Measurements from ENCODE around the gene AHNAK2.
A peak's percentile ranks its signal among the peaks of the same experiment; 100 is the strongest.

The AHNAK2 gene

GRCh38 chr14:104983231-104983721 is 5.1 kb upstream of the AHNAK2 start:
- Mint-ChIP-seq H3K27ac (peak overlapping the region; percentile 1), H3K27me3 (peaks cover 11% of the 10 kb centered on the region), H3K36me3 (ENCODE audit: low read depth) (no peaks in the 10 kb centered on the region), H3K9me3 (no peaks in the 10 kb centered on the region), H3K4me1 (peaks cover 3% of the 10 kb centered on the region), H3K4me3 (no peak overlapping the region)
- ATAC-seq, result no peak
- DNase-seq, result no peak

DNA sequence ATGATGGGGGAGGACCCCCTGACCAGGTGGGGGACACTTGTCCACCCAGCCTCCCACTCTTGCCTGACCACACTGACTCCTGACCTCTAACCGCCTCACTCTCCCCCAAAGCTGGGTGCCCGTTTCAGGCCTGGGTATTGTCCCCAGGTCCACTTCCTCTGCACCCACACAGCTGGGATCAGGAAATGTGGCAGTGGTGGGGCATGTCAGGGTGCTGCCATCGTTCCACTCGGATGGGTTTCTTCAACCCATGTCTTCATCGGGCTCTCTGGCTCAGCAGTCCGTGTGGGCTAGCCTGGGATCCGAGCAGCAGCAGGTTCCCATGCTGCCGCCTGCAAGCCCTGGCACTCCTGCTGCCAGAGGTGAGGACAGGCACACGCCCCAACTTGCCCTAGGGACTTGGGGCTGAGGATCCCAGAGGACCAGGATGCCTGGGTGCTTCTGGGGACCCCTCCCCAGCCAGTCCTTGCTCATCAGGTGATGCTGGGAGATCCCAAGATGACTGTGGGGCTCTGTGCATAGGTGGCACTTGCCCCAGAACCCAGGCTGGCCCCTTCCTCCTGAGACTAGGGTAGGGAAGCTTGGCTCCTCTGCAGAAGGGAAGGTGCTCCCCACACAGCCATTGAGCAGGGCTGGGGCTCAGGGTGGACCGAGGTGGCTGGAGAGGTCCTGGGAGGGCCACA is 4.5 kb upstream of the AHNAK2 start:
- Mint-ChIP-seq H3K4me3 (no peak overlapping the region), H3K9me3 (no peaks in the 10 kb centered on the region), H3K27me3 (peaks cover 13% of the 10 kb centered on the region), H3K4me1 (peaks cover 4% of the 10 kb centered on the region), H3K36me3 (ENCODE audit: low read depth) (no peaks in the 10 kb centered on the region), H3K27ac (no peak overlapping the region)
- DNase-seq (no peak), ATAC-seq (no peak)

GRCh38 chr14:104981699-104982541 is 3.7 kb upstream of the AHNAK2 start:
- peaks cover 5% of the 10 kb centered on the region for H3K4me1 Mint-ChIP-seq
- no peaks in the 10 kb centered on the region for H3K36me3 Mint-ChIP-seq (ENCODE audit: low read depth)
- H3K27ac Mint-ChIP-seq, result no peak overlapping the region
- H3K4me3 Mint-ChIP-seq, result no peak overlapping the region
- DNase-seq (no peak), ATAC-seq (no peak)
- H3K27me3 Mint-ChIP-seq, result peaks cover 17% of the 10 kb centered on the region
- H3K9me3 Mint-ChIP-seq, result no peaks in the 10 kb centered on the region

DNA sequence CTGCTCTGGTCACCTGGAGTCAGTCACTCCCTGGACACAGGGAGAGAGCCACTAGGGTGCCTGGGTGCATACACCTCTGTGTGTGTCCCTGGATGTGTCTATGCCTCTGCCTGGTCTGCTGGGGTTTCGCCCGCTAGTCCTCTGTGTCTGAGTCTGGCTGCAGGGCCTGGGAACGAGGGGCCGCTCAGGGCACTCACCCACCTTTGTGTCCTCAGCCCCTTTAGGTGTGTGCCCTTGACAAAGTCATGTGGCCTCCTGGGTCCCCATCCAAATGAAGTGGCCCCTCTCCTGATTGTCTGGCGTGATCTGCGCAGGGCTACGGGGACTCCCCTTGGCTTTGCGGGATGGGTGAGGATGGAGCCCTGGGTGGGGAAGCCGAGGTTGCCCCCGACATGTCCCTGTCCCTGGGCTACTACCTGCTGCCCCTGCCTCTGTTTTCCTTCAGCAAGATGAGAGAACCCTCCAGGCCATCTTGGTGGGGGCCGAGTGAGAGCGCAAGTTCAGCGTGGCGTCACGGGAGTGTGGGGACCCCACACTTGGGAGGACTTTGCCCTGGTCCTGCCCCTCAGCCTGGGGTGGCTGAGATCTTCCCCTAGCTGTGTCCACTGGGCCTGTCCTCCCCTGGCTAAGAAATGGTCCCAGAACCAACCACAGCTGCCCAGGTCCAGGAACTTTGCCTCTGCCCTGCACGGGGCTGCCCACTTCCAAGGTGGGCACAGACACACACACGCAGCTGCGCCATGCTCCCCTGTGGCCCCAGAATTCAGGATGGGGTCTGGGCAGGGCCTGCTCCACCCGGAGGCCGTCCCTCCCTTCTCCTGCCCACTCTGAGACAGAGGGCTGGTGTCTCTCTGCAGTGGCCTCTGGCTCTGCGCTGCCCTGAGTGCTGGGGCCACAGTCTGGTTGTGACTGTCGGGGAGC is 2.7 kb upstream of the AHNAK2 start:
- ATAC-seq, result no peak
- H3K4me3 Mint-ChIP-seq, result no peak overlapping the region
- no peak for DNase-seq
- H3K4me1 Mint-ChIP-seq, result peaks cover 8% of the 10 kb centered on the region
- H3K27me3 Mint-ChIP-seq, result peaks cover 23% of the 10 kb centered on the region
- H3K36me3 Mint-ChIP-seq (ENCODE audit: low read depth), result no peaks in the 10 kb centered on the region
- H3K9me3 Mint-ChIP-seq, result no peaks in the 10 kb centered on the region
- no peak overlapping the region for H3K27ac Mint-ChIP-seq

- ATAC-seq, result no peak
- H3K4me3 Mint-ChIP-seq, result no peak overlapping the region
- H3K4me1 Mint-ChIP-seq, result peaks cover 11% of the 10 kb centered on the region
- no peaks in the 10 kb centered on the region for H3K9me3 Mint-ChIP-seq
- H3K27me3 Mint-ChIP-seq, result peaks cover 23% of the 10 kb centered on the region
- no peak overlapping the region for H3K27ac Mint-ChIP-seq
- no peaks in the 10 kb centered on the region for H3K36me3 Mint-ChIP-seq (ENCODE audit: low read depth)
- no peak for DNase-seq
These were observed 1.8 kb upstream of the AHNAK2 start for GRCh38 chr14:104979758-104980610.

GRCh38 chr14:104978746-104979691 is 845 bp upstream of the AHNAK2 start:
- ATAC-seq, result no peak
- H3K36me3 Mint-ChIP-seq (ENCODE audit: low read depth), result no peaks in the 10 kb centered on the region
- H3K4me1 Mint-ChIP-seq, result peaks cover 11% of the 10 kb centered on the region
- no peak overlapping the region for H3K27ac Mint-ChIP-seq
- no peaks in the 10 kb centered on the region for H3K9me3 Mint-ChIP-seq
- peaks cover 23% of the 10 kb centered on the region for H3K27me3 Mint-ChIP-seq
- H3K4me3 Mint-ChIP-seq, result no peak overlapping the region
- no peak for DNase-seq

DNA sequence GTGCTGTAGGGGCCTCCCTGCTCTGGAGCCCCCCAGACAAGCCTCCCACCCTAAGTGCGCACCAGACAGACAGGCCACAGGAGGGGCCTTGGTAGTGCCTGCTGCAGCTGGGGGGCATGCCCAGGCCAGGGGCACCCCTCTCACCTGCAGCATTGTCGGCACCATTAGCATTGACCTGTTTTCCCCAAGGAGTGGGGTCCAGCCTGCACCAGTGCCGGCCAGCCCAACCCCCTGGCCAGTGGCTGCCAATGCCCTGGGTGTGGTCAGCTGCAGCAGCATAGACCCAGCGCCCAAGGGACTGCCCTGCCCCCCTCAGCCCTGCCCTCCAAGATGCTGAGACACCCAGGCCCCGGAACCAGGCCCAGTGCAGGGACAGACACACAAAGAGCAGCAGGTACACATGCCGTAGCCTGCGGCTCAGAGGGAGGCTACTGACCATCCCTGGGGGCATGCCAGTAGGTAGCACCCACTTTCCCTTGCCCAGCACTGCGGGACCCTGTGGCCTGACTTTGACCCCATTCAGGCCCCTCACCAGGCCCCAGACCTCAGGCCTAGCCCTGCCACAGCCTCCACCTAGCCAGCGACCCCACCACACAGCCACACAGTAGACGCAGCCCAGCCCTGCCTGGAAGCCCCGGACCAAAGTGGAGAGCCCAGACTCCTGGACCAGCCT is 1.0 kb downstream of the AHNAK2 start:
- ATAC-seq (no peak), DNase-seq (no peak)
- H3K9me3 Mint-ChIP-seq, result no peaks in the 10 kb centered on the region
- peaks cover 23% of the 10 kb centered on the region for H3K27me3 Mint-ChIP-seq
- H3K36me3 Mint-ChIP-seq (ENCODE audit: low read depth), result no peaks in the 10 kb centered on the region
- peaks cover 11% of the 10 kb centered on the region for H3K4me1 Mint-ChIP-seq
- H3K4me3 Mint-ChIP-seq, result no peak overlapping the region
- no peak overlapping the region for H3K27ac Mint-ChIP-seq

DNA sequence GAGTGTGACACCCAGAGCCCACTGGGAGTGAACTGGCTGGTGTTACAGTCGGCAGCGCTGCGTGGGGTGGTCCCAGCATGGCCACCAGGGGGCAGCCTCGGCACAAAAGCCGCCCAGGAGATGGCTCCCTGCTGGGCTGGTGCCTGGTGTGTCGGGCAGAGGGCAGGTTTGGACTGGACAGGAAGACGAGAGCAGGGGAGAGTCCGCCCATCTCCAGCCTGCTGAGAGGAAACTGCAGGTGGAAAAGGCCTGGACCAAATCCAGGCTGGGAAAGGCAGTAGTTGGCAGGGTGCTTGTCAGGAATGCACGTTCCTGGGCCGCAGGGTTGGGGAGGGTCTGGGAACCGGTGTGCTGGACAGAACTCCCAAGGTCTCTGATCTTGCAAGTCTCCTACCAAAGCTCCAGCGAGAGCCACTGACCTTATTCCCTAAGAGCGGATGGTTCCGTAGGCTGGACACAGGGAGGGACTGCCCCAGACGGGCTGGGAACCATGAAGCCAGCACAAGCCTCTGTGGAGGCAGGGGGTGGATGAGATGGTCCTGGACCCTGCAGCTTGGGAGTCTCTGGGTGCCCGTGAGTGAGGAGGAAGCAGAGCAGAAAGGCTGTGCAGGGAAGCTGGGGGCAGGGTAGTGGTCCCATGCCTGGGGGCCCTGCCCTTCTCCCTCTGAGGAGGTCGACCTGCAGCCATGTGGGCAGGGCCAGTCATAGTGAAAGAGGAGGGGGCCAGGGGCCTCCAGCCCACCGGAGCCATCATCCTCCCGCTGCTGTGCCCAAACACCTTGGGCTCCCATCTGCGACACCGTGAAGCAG is 1.8 kb downstream of the AHNAK2 start:
- Mint-ChIP-seq H3K27ac (no peak overlapping the region), H3K4me3 (no peak overlapping the region)
- ATAC-seq, result peak; percentile 78

GRCh38 chr14:104975481-104976197 is 2.5 kb downstream of the AHNAK2 start:
- DNase-seq (no peak), ATAC-seq (no peak)
- Mint-ChIP-seq H3K27me3 (peaks cover 23% of the 10 kb centered on the region), H3K9me3 (no peaks in the 10 kb centered on the region), H3K36me3 (ENCODE audit: low read depth) (no peaks in the 10 kb centered on the region), H3K4me3 (no peak overlapping the region), H3K27ac (no peak overlapping the region), H3K4me1 (peaks cover 11% of the 10 kb centered on the region)

More for the DNA sequence above, 1.8 kb downstream of the AHNAK2 start:
- H3K9me3 Mint-ChIP-seq, result no peaks in the 10 kb centered on the region
- H3K27me3 Mint-ChIP-seq, result peaks cover 23% of the 10 kb centered on the region
- peak; percentile 90 for DNase-seq
- peaks cover 11% of the 10 kb centered on the region for H3K4me1 Mint-ChIP-seq
- no peaks in the 10 kb centered on the region for H3K36me3 Mint-ChIP-seq (ENCODE audit: low read depth)

DNA sequence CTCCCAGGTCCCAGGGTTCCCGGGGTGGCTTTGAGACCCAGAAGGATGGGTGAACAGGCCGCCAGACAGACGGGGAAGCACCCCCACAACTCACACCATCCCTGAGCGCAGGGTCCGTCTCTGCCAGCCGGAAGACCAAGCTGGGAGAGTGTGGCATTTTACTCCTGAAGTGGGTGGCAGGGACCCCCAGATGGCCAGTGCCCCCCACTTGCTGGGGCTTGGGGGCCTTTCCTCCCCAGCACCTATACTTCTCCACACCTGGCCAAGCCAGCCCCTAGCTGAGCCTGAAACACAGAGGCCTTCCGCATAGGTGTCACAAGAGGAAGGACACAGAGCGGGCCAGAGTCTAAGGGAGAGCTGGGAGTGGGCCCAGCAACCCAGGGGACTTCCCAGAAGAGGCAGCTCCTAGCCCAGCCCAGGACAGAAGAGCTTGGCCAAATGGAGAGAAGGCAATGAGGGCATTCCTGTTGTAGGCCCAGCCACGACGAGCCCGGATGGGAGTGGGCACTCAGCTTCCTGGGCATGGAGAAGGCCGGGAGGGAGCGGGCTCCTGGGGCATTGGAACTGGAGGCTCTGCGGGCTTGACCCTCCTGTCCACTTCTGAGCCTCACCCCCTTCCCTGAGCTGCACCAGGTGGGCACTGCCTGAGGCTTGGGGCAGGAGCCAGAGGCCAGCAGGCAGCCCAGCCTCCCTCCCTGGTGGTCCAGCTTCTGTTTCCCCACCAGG is 3.3 kb downstream of the AHNAK2 start:
- H3K4me3 Mint-ChIP-seq, result no peak overlapping the region
- peaks cover 22% of the 10 kb centered on the region for H3K27me3 Mint-ChIP-seq
- no peak for ATAC-seq
- H3K4me1 Mint-ChIP-seq, result peaks cover 11% of the 10 kb centered on the region
- no peaks in the 10 kb centered on the region for H3K36me3 Mint-ChIP-seq (ENCODE audit: low read depth)
- H3K9me3 Mint-ChIP-seq, result no peaks in the 10 kb centered on the region
- DNase-seq, result no peak
- no peak overlapping the region for H3K27ac Mint-ChIP-seq

GRCh38 chr14:104974146-104974541 is 4.0 kb downstream of the AHNAK2 start:
- H3K27ac Mint-ChIP-seq, result no peak overlapping the region
- H3K4me1 Mint-ChIP-seq, result peaks cover 11% of the 10 kb centered on the region
- peaks cover 16% of the 10 kb centered on the region for H3K27me3 Mint-ChIP-seq
- H3K9me3 Mint-ChIP-seq, result no peaks in the 10 kb centered on the region
- no peak overlapping the region for H3K4me3 Mint-ChIP-seq
- no peak for DNase-seq
- H3K36me3 Mint-ChIP-seq (ENCODE audit: low read depth), result no peaks in the 10 kb centered on the region
- no peak for ATAC-seq
